ENCODE data around the gene IFNW1. TPM values are rescaled to one million over a fixed set of nuclear protein-coding genes. Genes with fewer than 3 reads are reported as not detected.

Gene IFNW1
- total and polyA plus RNA-seq, 3 experiments from 2014 or later: 0.14 TPM; not detected in 2

DNA sequence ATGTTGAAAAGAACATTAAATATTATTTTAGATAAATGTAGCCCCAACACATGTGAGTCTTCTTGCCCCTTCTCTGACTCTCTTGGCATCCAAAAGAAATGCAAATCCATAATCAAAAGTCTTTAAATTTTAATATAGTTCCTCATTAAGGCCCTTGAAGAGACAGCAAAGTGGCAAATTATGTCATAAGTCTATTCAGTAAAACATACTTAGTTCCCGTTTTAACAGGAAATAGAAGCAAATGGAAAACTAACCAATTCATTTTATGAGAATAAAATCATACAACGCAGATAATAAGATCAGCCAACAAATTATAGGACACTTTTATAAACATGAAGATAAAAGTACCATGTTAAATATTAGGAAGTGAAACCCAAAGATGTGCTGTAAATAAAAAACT lies 43.8 kb downstream of the IFNW1 start:
- H3K4me3 ChIP-seq (ENCODE audit: low read length): no peak overlapping the region
- Mint-ChIP-seq H3K9me3 (no peaks in the 10 kb centered on the region), H3K27me3 (no peaks in the 10 kb centered on the region), H3K4me3 (no peak overlapping the region), H3K4me1 (peaks cover 28 to 37% (median 33%) of the 10 kb centered on the region in 3 donors), H3K36me3 (no peaks in the 10 kb centered on the region), H3K27ac (peak overlapping the region in 1 of 8 donors; percentile 95)
- H3K27me3 ChIP-seq (ENCODE audit: insufficient read depth, low read length, poor library complexity, severe bottlenecking): no peaks in the 10 kb centered on the region
- H3K36me3 ChIP-seq (ENCODE audit: insufficient read depth, low read length): no peaks in the 10 kb centered on the region
- H3K27ac ChIP-seq (ENCODE audit: low read depth, low read length): no peak overlapping the region
- CTCF ChIA-PET: interaction anchor here (1.7 kb wide), 1 partner anchor 19 kb away, joined by 4 read pairs; no protein-coding TSS in a partner anchor
- POLR2A ChIA-PET: no interaction called here
- H3K4me1 ChIP-seq (ENCODE audit: insufficient read depth, low read length): peaks cover 17% of the 10 kb centered on the region
- no peaks in the 10 kb centered on the region for H3K9me3 ChIP-seq (ENCODE audit: low read length)
- no peak for DNase-seq

GRCh38 chr9:21096901-21097255 lies 44.8 kb downstream of the IFNW1 start:
- H3K27me3 Mint-ChIP-seq: no peaks in the 10 kb centered on the region
- no peaks in the 10 kb centered on the region for H3K36me3 Mint-ChIP-seq
- ChIA-PET CTCF (interaction anchor here (0.9 to 2.2 kb wide), 3 partner anchors 14 to 18 kb away, joined by 3 to 13 read pairs (median 4); no protein-coding TSS in a partner anchor), POLR2A (interaction anchor here (1.0 to 1.2 kb wide), 2 partner anchors 66 to 475 kb away, joined by 3 to 6 read pairs; partner anchors contain the start of genes HACD4 and MLLT3)
- Histone ChIP-seq H3K27ac (ENCODE audit: low read depth, low read length) (peak overlapping the region; percentile 47), H3K36me3 (ENCODE audit: insufficient read depth, low read length) (no peaks in the 10 kb centered on the region), H3K4me1 (ENCODE audit: insufficient read depth, low read length) (peaks cover 17% of the 10 kb centered on the region), H3K27me3 (ENCODE audit: insufficient read depth, low read length, poor library complexity, severe bottlenecking) (no peaks in the 10 kb centered on the region), H3K9me3 (ENCODE audit: low read length) (no peaks in the 10 kb centered on the region), H3K4me3 (ENCODE audit: low read length) (peak overlapping the region; percentile 68)
- no peaks in the 10 kb centered on the region for H3K9me3 Mint-ChIP-seq
- H3K4me3 Mint-ChIP-seq: peak overlapping the region; percentile 22 to 90 (median 75)
- peak overlapping the region; percentile 86 to 95 (median 90) for H3K27ac Mint-ChIP-seq
- H3K4me1 Mint-ChIP-seq: peaks cover 28 to 44% (median 38%) of the 10 kb centered on the region in 3 donors
- DNase-seq: no peak

DNA sequence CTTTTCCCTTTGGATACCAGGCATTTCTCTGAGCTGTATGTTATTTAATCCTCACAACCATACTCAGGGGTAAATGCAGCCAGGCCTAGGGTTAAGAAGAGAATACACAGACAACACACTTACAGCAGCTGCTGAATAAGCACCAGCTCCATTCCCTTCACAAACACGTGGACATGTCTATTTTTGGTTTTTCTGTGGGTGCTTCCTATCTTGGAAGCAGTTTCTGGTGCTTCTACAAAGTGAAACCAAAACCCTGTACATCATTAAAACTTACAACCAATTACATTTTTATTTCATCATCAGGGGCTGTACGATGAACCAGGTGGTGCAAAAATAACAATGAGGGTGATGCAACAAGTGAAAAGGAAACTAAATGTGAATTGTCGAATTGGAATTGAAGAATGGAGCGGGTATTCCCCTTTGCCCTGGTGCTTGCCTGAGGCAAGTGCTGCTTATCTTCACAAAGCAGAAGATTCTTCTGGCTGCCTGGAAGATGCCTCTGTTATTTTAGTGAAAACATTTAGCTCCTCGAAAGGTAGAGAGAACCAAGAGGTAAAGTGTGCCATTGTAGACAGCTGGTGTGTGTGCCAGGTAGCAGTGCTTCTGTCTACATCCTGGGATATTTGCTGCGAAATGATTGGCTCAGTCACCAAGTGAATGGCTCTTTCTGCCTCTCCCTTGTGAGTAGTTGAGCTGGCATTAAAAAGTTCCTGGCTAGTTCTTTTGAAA lies 45.3 kb downstream of the IFNW1 start:
- no peaks in the 10 kb centered on the region for H3K36me3 Mint-ChIP-seq
- H3K27me3 Mint-ChIP-seq: no peaks in the 10 kb centered on the region
- H3K36me3 ChIP-seq (ENCODE audit: insufficient read depth, low read length): no peaks in the 10 kb centered on the region
- peak overlapping the region; percentile 86 to 95 (median 90) for H3K27ac Mint-ChIP-seq
- H3K4me3 Mint-ChIP-seq: peak overlapping the region; percentile 22 to 90 (median 75)
- peak overlapping the region; percentile 68 for H3K4me3 ChIP-seq (ENCODE audit: low read length)
- H3K9me3 Mint-ChIP-seq: no peaks in the 10 kb centered on the region
- POLR2A ChIA-PET: interaction anchor here (1.0 to 1.2 kb wide), 2 partner anchors 65 to 474 kb away, joined by 3 to 6 read pairs; partner anchors contain the start of genes HACD4 and MLLT3
- peak overlapping the region; percentile 47 for H3K27ac ChIP-seq (ENCODE audit: low read depth, low read length)
- peaks cover 17% of the 10 kb centered on the region for H3K4me1 ChIP-seq (ENCODE audit: insufficient read depth, low read length)
- CTCF ChIA-PET: interaction anchor here (0.8 to 2.2 kb wide), 5 partner anchors 10 to 18 kb away, joined by 3 to 13 read pairs (median 5); partner anchors contain the start of gene IFNB1
- peaks cover 28 to 44% (median 43%) of the 10 kb centered on the region in 3 donors for H3K4me1 Mint-ChIP-seq
- H3K27me3 ChIP-seq (ENCODE audit: insufficient read depth, low read length, poor library complexity, severe bottlenecking): no peaks in the 10 kb centered on the region
- peak; percentile 9 to 72 (median 57) for DNase-seq
- H3K9me3 ChIP-seq (ENCODE audit: low read length): no peaks in the 10 kb centered on the region

DNA sequence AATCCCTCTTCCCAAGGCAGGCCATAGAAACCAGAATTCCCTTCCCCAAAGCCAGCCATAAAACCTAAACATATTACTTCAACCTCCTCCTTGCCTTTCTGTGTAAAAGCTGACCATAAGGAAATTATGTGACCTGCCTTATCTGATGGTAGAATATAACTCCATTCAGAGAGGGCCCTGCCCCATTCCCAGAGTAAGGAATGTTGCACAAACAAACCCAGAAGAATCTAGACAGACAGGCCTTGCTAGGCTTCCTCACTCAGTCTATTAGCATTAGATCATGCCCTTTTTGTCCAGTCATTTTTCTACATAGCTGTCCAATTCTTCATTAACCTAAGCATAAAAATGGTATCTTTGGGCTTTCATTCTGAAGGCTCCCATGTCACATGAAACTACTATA lies 46.1 kb downstream of the IFNW1 start:
- Histone ChIP-seq H3K4me1 (ENCODE audit: insufficient read depth, low read length) (peaks cover 17% of the 10 kb centered on the region), H3K27ac (ENCODE audit: low read depth, low read length) (no peak overlapping the region), H3K36me3 (ENCODE audit: insufficient read depth, low read length) (no peaks in the 10 kb centered on the region), H3K4me3 (ENCODE audit: low read length) (peak overlapping the region; percentile 68), H3K9me3 (ENCODE audit: low read length) (no peaks in the 10 kb centered on the region), H3K27me3 (ENCODE audit: insufficient read depth, low read length, poor library complexity, severe bottlenecking) (no peaks in the 10 kb centered on the region)
- POLR2A ChIA-PET: interaction anchor here (1.0 to 1.2 kb wide), 2 partner anchors 64 to 474 kb away, joined by 3 to 6 read pairs; partner anchors contain the start of genes HACD4 and MLLT3
- no peak for DNase-seq
- Mint-ChIP-seq H3K36me3 (no peaks in the 10 kb centered on the region), H3K9me3 (no peaks in the 10 kb centered on the region), H3K27me3 (no peaks in the 10 kb centered on the region), H3K27ac (peak overlapping the region; percentile 86 to 95 (median 90)), H3K4me3 (peak overlapping the region in 5 of 7 donors; percentile 35 to 80 (median 75)), H3K4me1 (peaks cover 23 to 40% (median 38%) of the 10 kb centered on the region in 3 donors)
- CTCF ChIA-PET: interaction anchor here (0.8 to 2.2 kb wide), 3 partner anchors 9 to 17 kb away, joined by 5 to 13 read pairs (median 8); partner anchors contain the start of gene IFNB1

Other genes starting within 250 kb of the IFNW1 start
- 1 to 10 TPM; 4.4 TPM for gene HACD4, start 110.2 kb downstream of the IFNW1 start, total RNA-seq
- gene HACD4, start 110.2 kb downstream of the IFNW1 start, polyA plus RNA-seq: 8.3 TPM
- not detected for gene IFNB1, start 63.9 kb downstream of the IFNW1 start, total RNA-seq
- not detected for gene IFNB1, start 63.9 kb downstream of the IFNW1 start, polyA plus RNA-seq
- gene IFNA21, start 24.8 kb upstream of the IFNW1 start, total RNA-seq: not detected
- not detected for gene IFNA21, start 24.8 kb upstream of the IFNW1 start, polyA plus RNA-seq
- gene IFNA4, start 45.8 kb upstream of the IFNW1 start, total RNA-seq: not detected
- not detected for gene IFNA4, start 45.8 kb upstream of the IFNW1 start, polyA plus RNA-seq
- gene IFNA7, start 60.4 kb upstream of the IFNW1 start, total RNA-seq: not detected
- not detected for gene IFNA7, start 60.4 kb upstream of the IFNW1 start, polyA plus RNA-seq
- not detected for gene IFNA10, start 65.3 kb upstream of the IFNW1 start, total RNA-seq
- gene IFNA10, start 65.3 kb upstream of the IFNW1 start, polyA plus RNA-seq: not detected
- gene IFNA16, start 75.5 kb upstream of the IFNW1 start, total RNA-seq: not detected
- not detected for gene IFNA16, start 75.5 kb upstream of the IFNW1 start, polyA plus RNA-seq
- not detected for gene IFNA17, start 86.4 kb upstream of the IFNW1 start, total RNA-seq
- not detected for gene IFNA17, start 86.4 kb upstream of the IFNW1 start, polyA plus RNA-seq
- not detected for gene IFNA14, start 98.2 kb upstream of the IFNW1 start, total RNA-seq
- not detected for gene IFNA14, start 98.2 kb upstream of the IFNW1 start, polyA plus RNA-seq
- gene IFNA5, start 163.5 kb upstream of the IFNW1 start, total RNA-seq: not detected
- gene IFNA5, start 163.5 kb upstream of the IFNW1 start, polyA plus RNA-seq: not detected
- 10 to 100 TPM; 16.0 to 16.3 TPM for gene KLHL9, start 193.6 kb upstream of the IFNW1 start, total RNA-seq
- gene KLHL9, start 193.6 kb upstream of the IFNW1 start, polyA plus RNA-seq: 16.9 TPM
- not detected for gene IFNA6, start 209.1 kb upstream of the IFNW1 start, total RNA-seq
- gene IFNA6, start 209.1 kb upstream of the IFNW1 start, polyA plus RNA-seq: not detected
- not detected for gene IFNA13, start 226.2 kb upstream of the IFNW1 start, total RNA-seq
- not detected for gene IFNA13, start 226.2 kb upstream of the IFNW1 start, polyA plus RNA-seq
- not detected for gene IFNA2, start 243.6 kb upstream of the IFNW1 start, total RNA-seq
- gene IFNA2, start 243.6 kb upstream of the IFNW1 start, polyA plus RNA-seq: not detected

Measured in CD8-positive, alpha-beta memory T cell (primary cell).